Measurements from ENCODE around the gene AGPAT1.
"Not testable (repeated sequence)": the region's sequence is repeated elsewhere in the genome, so short reads cannot be mapped to it uniquely, and the experiment has no call there.

The AGPAT1 gene

GRCh38 chr6:32189742-32190053, 13.8 kb upstream of the AGPAT1 start:
- H3K4me1 ChIP-seq = peaks cover 7% of the 10 kb centered on the region
- peaks cover 4% of the 10 kb centered on the region for H3K79me2 ChIP-seq
- H3K4me2 ChIP-seq (ENCODE audit: low read length) = peak overlapping the region; percentile 84
- peak overlapping the region; percentile 72 for H3K4me3 ChIP-seq (ENCODE audit: low read depth, low read length)
- TF ChIP-seq CTCF (IDR thresholded peaks at IDR 0.05) = no peak
- H3K9me3 ChIP-seq (ENCODE audit: control insufficient read depth, low read length) = no peaks in the 10 kb centered on the region
- H3K9ac ChIP-seq = peak overlapping the region; percentile 42
- peak overlapping the region; percentile 70 for H2AFZ ChIP-seq
- H3K27me3 ChIP-seq (ENCODE audit: control insufficient read depth, insufficient read depth, low read length) = no peaks in the 10 kb centered on the region
- peak overlapping the region; percentile 85 for H3K27ac ChIP-seq
- H3K36me3 ChIP-seq (ENCODE audit: control insufficient read depth, insufficient read depth, low read length) = no peaks in the 10 kb centered on the region

- H2AFZ ChIP-seq = peak overlapping the region; percentile 70
- peak overlapping the region; percentile 84 for H3K4me2 ChIP-seq (ENCODE audit: low read length)
- H3K36me3 ChIP-seq (ENCODE audit: control insufficient read depth, insufficient read depth, low read length) = no peaks in the 10 kb centered on the region
- peak overlapping the region; percentile 42 for H3K9ac ChIP-seq
- H3K4me1 ChIP-seq = peaks cover 7% of the 10 kb centered on the region
- H3K27ac ChIP-seq = peak overlapping the region; percentile 85
- H3K27me3 ChIP-seq (ENCODE audit: control insufficient read depth, insufficient read depth, low read length) = no peaks in the 10 kb centered on the region
- peaks cover 4% of the 10 kb centered on the region for H3K79me2 ChIP-seq
- H3K9me3 ChIP-seq (ENCODE audit: control insufficient read depth, low read length) = no peaks in the 10 kb centered on the region
- TF ChIP-seq CTCF (IDR thresholded peaks at IDR 0.05) = no peak
- peak overlapping the region; percentile 72 for H3K4me3 ChIP-seq (ENCODE audit: low read depth, low read length)
These were observed 13.3 kb upstream of the AGPAT1 start for GRCh38 chr6:32189069-32189741.

GRCh38 chr6:32188381-32189068, 12.6 kb upstream of the AGPAT1 start:
- Histone ChIP-seq H3K4me3 (ENCODE audit: low read depth, low read length) (peak overlapping the region; percentile 72), H3K9me3 (ENCODE audit: control insufficient read depth, low read length) (no peaks in the 10 kb centered on the region), H3K79me2 (peaks cover 4% of the 10 kb centered on the region), H3K27ac (peak overlapping the region; percentile 85), H3K36me3 (ENCODE audit: control insufficient read depth, insufficient read depth, low read length) (no peaks in the 10 kb centered on the region), H2AFZ (no peak overlapping the region), H3K4me2 (ENCODE audit: low read length) (peak overlapping the region; percentile 84), H3K4me1 (peaks cover 7% of the 10 kb centered on the region), H3K27me3 (ENCODE audit: control insufficient read depth, insufficient read depth, low read length) (no peaks in the 10 kb centered on the region), H3K9ac (peak overlapping the region; percentile 42)
- no peak for TF ChIP-seq CTCF (IDR thresholded peaks at IDR 0.05)

- not testable (repeated sequence) for H3K9ac ChIP-seq; H3K4me3 ChIP-seq (ENCODE audit: low read depth, low read length); H3K79me2 ChIP-seq; H3K4me1 ChIP-seq; H3K36me3 ChIP-seq (ENCODE audit: control insufficient read depth, insufficient read depth, low read length); H3K4me2 ChIP-seq (ENCODE audit: low read length); H2AFZ ChIP-seq; H3K9me3 ChIP-seq (ENCODE audit: control insufficient read depth, low read length); H3K27me3 ChIP-seq (ENCODE audit: control insufficient read depth, insufficient read depth, low read length)
- peak overlapping the region; percentile 85 for H3K27ac ChIP-seq
These were observed 12.0 kb upstream of the AGPAT1 start for GRCh38 chr6:32187725-32188380.

- no peaks in the 10 kb centered on the region for H3K36me3 ChIP-seq (ENCODE audit: control insufficient read depth, insufficient read depth, low read length)
- no peak for TF ChIP-seq CTCF (IDR thresholded peaks at IDR 0.05)
- H3K27ac ChIP-seq = peak overlapping the region; percentile 52
- no peak overlapping the region for H3K4me3 ChIP-seq (ENCODE audit: low read depth, low read length)
- H3K9ac ChIP-seq = no peak overlapping the region
- peaks cover 7% of the 10 kb centered on the region for H3K4me1 ChIP-seq
- H2AFZ ChIP-seq = no peak overlapping the region
- H3K9me3 ChIP-seq (ENCODE audit: control insufficient read depth, low read length) = no peaks in the 10 kb centered on the region
- no peaks in the 10 kb centered on the region for H3K27me3 ChIP-seq (ENCODE audit: control insufficient read depth, insufficient read depth, low read length)
- H3K4me2 ChIP-seq (ENCODE audit: low read length) = no peak overlapping the region
- H3K79me2 ChIP-seq = peaks cover 4% of the 10 kb centered on the region
These were observed 11.3 kb upstream of the AGPAT1 start for GRCh38 chr6:32187009-32187709.

- not testable (repeated sequence) for H3K4me3 ChIP-seq (ENCODE audit: low read depth, low read length); H3K9ac ChIP-seq; H2AFZ ChIP-seq; H3K36me3 ChIP-seq (ENCODE audit: control insufficient read depth, insufficient read depth, low read length); H3K27me3 ChIP-seq (ENCODE audit: control insufficient read depth, insufficient read depth, low read length); H3K4me2 ChIP-seq (ENCODE audit: low read length); H3K4me1 ChIP-seq; H3K79me2 ChIP-seq; H3K9me3 ChIP-seq (ENCODE audit: control insufficient read depth, low read length)
- peak overlapping the region; percentile 52 for H3K27ac ChIP-seq
These were observed 10.4 kb upstream of the AGPAT1 start for GRCh38 chr6:32186151-32186840.

- H3K79me2 ChIP-seq; H3K9me3 ChIP-seq (ENCODE audit: control insufficient read depth, low read length); H3K4me2 ChIP-seq (ENCODE audit: low read length); H3K36me3 ChIP-seq (ENCODE audit: control insufficient read depth, insufficient read depth, low read length); H2AFZ ChIP-seq; H3K27me3 ChIP-seq (ENCODE audit: control insufficient read depth, insufficient read depth, low read length); H3K4me1 ChIP-seq; H3K9ac ChIP-seq: not testable (repeated sequence)
- Histone ChIP-seq H3K27ac (peak overlapping the region; percentile 52), H3K4me3 (ENCODE audit: low read depth, low read length) (peak overlapping the region; percentile 34)
These were observed 9.8 kb upstream of the AGPAT1 start for GRCh38 chr6:32185681-32186131.

Data from parathyroid adenoma (tissue), 2 donors.